SK-N-SH treated with all-trans-retinoic acid at 6 μM for 48 hours (cell line): Measurements from ENCODE around the gene GYG1.
A peak's percentile ranks its signal among the peaks of the same experiment; 100 is the strongest.

ENCODE experiments used
- ATAC-seq: fragments of 200-7000 bp; cut with Tn5 transposase; 3 replicates; pipeline ENCODE4 v1.9.1; 2020; ENCODE audit warnings: mild to moderate bottlenecking, moderate library complexity
- ARNTL ChIP-seq: fragments of 450-650 bp; formaldehyde crosslinking; IDR thresholded peaks from 2 replicates; pipeline ENCODE4 v1.5.0; 2020; ENCODE audit warnings: low read depth, mild to moderate bottlenecking, moderate library complexity, borderline replicate concordance
- CREB5 ChIP-seq: fragments of 250-450 bp; sonication (Bioruptor Pico); IDR thresholded peaks from 2 replicates; pipeline ENCODE4 v1.5.1; 2020; ENCODE audit warnings: low read depth, mild to moderate bottlenecking, moderate library complexity
- CSDC2 ChIP-seq: fragments of 250-450 bp; sonication (Bioruptor Pico); IDR thresholded peaks from 2 replicates; pipeline ENCODE4 v1.5.0; 2020; ENCODE audit warnings: mild to moderate bottlenecking, moderate library complexity
- CSRNP3 ChIP-seq: fragments of 250-450 bp; sonication (Bioruptor Pico); IDR thresholded peaks from 2 replicates; pipeline ENCODE4 v1.5.1; 2021; ENCODE audit warnings: mild to moderate bottlenecking, moderate library complexity
- ESRRG ChIP-seq: fragments of 250-450 bp; sonication (Bioruptor Pico); IDR thresholded peaks from 2 replicates; pipeline ENCODE4 v1.6.1; 2021; ENCODE audit warnings: mild to moderate bottlenecking
- GLIS3 ChIP-seq: fragments of 250-450 bp; sonication (Bioruptor Pico); IDR thresholded peaks from 2 replicates; pipeline ENCODE4 v1.5.0; 2020; ENCODE audit warnings: mild to moderate bottlenecking, moderate library complexity
- ISL1 ChIP-seq: fragments of 250-450 bp; sonication (Bioruptor Pico); IDR thresholded peaks from 2 replicates; pipeline ENCODE4 v2.1.2; 2022; ENCODE audit warnings: mild to moderate bottlenecking, moderate library complexity
- OSR1 ChIP-seq: fragments of 250-450 bp; sonication (Bioruptor Pico); IDR thresholded peaks from 2 replicates; pipeline ENCODE4 v1.8.0; 2022; ENCODE audit warnings: moderate library complexity, mild to moderate bottlenecking, inconsistent platforms
- PATZ1 ChIP-seq: fragments of 250-450 bp; sonication (Bioruptor Pico); IDR thresholded peaks from 2 replicates; pipeline ENCODE4 v1.8.0; 2020; ENCODE audit warnings: mild to moderate bottlenecking, moderate library complexity, borderline replicate concordance
- POU6F1 ChIP-seq: fragments of 250-450 bp; sonication (Bioruptor Pico); IDR thresholded peaks from 2 replicates; pipeline ENCODE4 v1.8.0; 2021; ENCODE audit warnings: low read depth, mild to moderate bottlenecking, moderate library complexity, borderline replicate concordance
- PPARA ChIP-seq: fragments of 250-450 bp; sonication (Bioruptor Pico); IDR thresholded peaks from 2 replicates; pipeline ENCODE4 v1.5.0; 2020; ENCODE audit warnings: mild to moderate bottlenecking, borderline replicate concordance
- RARB ChIP-seq: fragments of 250-450 bp; sonication (Bioruptor Pico); IDR thresholded peaks from 2 replicates; pipeline ENCODE4 v1.8.0; 2021; ENCODE audit warnings: mild to moderate bottlenecking, moderate library complexity
- SNAI2 ChIP-seq: fragments of 250-450 bp; sonication (Bioruptor Pico); IDR thresholded peaks from 2 replicates; pipeline ENCODE4 v1.5.0; 2020; ENCODE audit warnings: mild to moderate bottlenecking, moderate library complexity
- TOX ChIP-seq: fragments of 250-450 bp; sonication (Bioruptor Pico); IDR thresholded peaks from 2 replicates; pipeline ENCODE4 v1.8.0; 2021; ENCODE audit warnings: mild to moderate bottlenecking, moderate library complexity, borderline replicate concordance
- TSHZ2 ChIP-seq: fragments of 250-450 bp; sonication (Bioruptor Pico); IDR thresholded peaks from 2 replicates; pipeline ENCODE4 v1.5.0; 2020; ENCODE audit warnings: mild to moderate bottlenecking, moderate library complexity
- ZC3H10 ChIP-seq: fragments of 250-450 bp; sonication (Bioruptor Pico); IDR thresholded peaks from 2 replicates; pipeline ENCODE4 v1.5.1; 2021; ENCODE audit warnings: mild to moderate bottlenecking, moderate library complexity
- ZFP3 ChIP-seq: fragments of 250-450 bp; sonication (Bioruptor Pico); IDR thresholded peaks from 2 replicates; pipeline ENCODE4 v1.5.0; 2020; ENCODE audit warnings: mild to moderate bottlenecking, moderate library complexity
- ZFP30 ChIP-seq: fragments of 450-650 bp; formaldehyde crosslinking; IDR thresholded peaks from 2 replicates; pipeline ENCODE4 v1.5.0; 2022; ENCODE audit warnings: mild to moderate bottlenecking, moderate library complexity
- ZNF70 ChIP-seq: fragments of 450-650 bp; formaldehyde crosslinking; IDR thresholded peaks from 2 replicates; pipeline ENCODE4 v1.5.0; 2020; ENCODE audit warnings: mild to moderate bottlenecking, moderate library complexity

Gene GYG1

GRCh38 chr3:149011676-149012075 lies 20.3 kb downstream of the GYG1 start:
- ATAC-seq: no peak
- no peak for TF ChIP-seq ISL1 (CRISPR knock-in tag)
- TF ChIP-seq GLIS3: no peak
- no peak for TF ChIP-seq CSDC2 (CRISPR knock-in tag)
- TF ChIP-seq SNAI2 (CRISPR knock-in tag): no peak
- TF ChIP-seq ESRRG (CRISPR knock-in tag): no peak
- no peak for TF ChIP-seq TOX

- TF ChIP-seq ZFP30 (CRISPR knock-in tag): no peak
- no peak for TF ChIP-seq TSHZ2 (CRISPR knock-in tag)
- TF ChIP-seq POU6F1 (CRISPR knock-in tag): no peak
- no peak for TF ChIP-seq ZC3H10 (CRISPR knock-in tag)
- TF ChIP-seq ESRRG (CRISPR knock-in tag): no peak
- no peak for TF ChIP-seq ISL1 (CRISPR knock-in tag)
- no peak for TF ChIP-seq CSRNP3 (CRISPR knock-in tag)
- no peak for TF ChIP-seq TOX
- no peak for TF ChIP-seq CREB5 (CRISPR knock-in tag)
- TF ChIP-seq PATZ1 (CRISPR knock-in tag): no peak
- TF ChIP-seq ZFP3 (CRISPR knock-in tag): no peak
- no peak for TF ChIP-seq GLIS3
- no peak for TF ChIP-seq PPARA
- TF ChIP-seq OSR1 (CRISPR knock-in tag): no peak
- ATAC-seq: no peak
These were observed 22.4 kb downstream of the GYG1 start for GRCh38 chr3:149013726-149014125.

- TF ChIP-seq RARB (no peak), ZNF70 (CRISPR knock-in tag) (no peak), TOX (no peak), ARNTL (CRISPR knock-in tag) (no peak), CSRNP3 (CRISPR knock-in tag) (no peak), SNAI2 (CRISPR knock-in tag) (no peak), ZFP3 (CRISPR knock-in tag) (no peak)
- ATAC-seq: peak; percentile 16; the same call in 2 of the 3 replicates
These were observed 24.1 kb downstream of the GYG1 start for GRCh38 chr3:149015393-149015792.
